Loucy (cell line): ENCODE data around the gene HOXC13.

Experiments used
- H2AFZ ChIP-seq: fragments of 200-600 bp; sonication (generic); 2 replicates; pipeline ENCODE4 v1.6.0; 2016; ENCODE audit warnings: antibody characterized with exemption, mild to moderate bottlenecking, low read length, moderate library complexity
- H3F3A ChIP-seq: fragments of 200-600 bp; 2 replicates; pipeline ENCODE4 v1.6.0; 2016; ENCODE audit warnings: antibody characterized with exemption, low read depth, mild to moderate bottlenecking
- H3K27me3 ChIP-seq: fragments of 200-600 bp; sonication (generic); 2 replicates; pipeline ENCODE4 v1.6.1; 2014; ENCODE audit warnings: low read length, mild to moderate bottlenecking; ENCODE audit not compliant: insufficient read depth, poor library complexity, severe bottlenecking
- H3K36me3 ChIP-seq: fragments of 200-600 bp; sonication (generic); 2 replicates; pipeline ENCODE4 v1.6.1; 2016; ENCODE audit warnings: low read length; ENCODE audit not compliant: insufficient read depth
- H3K4me1 ChIP-seq: fragments of 200-600 bp; sonication (generic); 2 replicates; pipeline ENCODE4 v1.5.1; 2014; ENCODE audit warnings: low read length, mild to moderate bottlenecking; ENCODE audit not compliant: insufficient read depth, poor library complexity, severe bottlenecking
- H3K4me2 ChIP-seq: fragments of 200-600 bp; sonication (generic); 2 replicates; pipeline ENCODE4 v1.6.0; 2014; ENCODE audit warnings: antibody characterized with exemption, low read length, low read depth, mild to moderate bottlenecking; ENCODE audit not compliant: poor library complexity, severe bottlenecking
- H3K4me3 ChIP-seq: fragments of 200-600 bp; sonication (generic); 2 replicates; pipeline ENCODE4 v1.5.1; 2014; ENCODE audit warnings: low read length, mild to moderate bottlenecking, mixed read lengths; ENCODE audit not compliant: poor library complexity, severe bottlenecking
- H3K79me2 ChIP-seq: fragments of 200-600 bp; sonication (generic); 2 replicates; pipeline ENCODE4 v1.6.1; 2014; ENCODE audit warnings: low read length; ENCODE audit not compliant: insufficient read depth
- H3K9ac ChIP-seq: fragments of 200-600 bp; sonication (generic); 2 replicates; pipeline ENCODE4 v1.6.0; 2014; ENCODE audit warnings: mild to moderate bottlenecking, low read depth, low read length, moderate library complexity; ENCODE audit not compliant: poor library complexity, severe bottlenecking
- H3K9me2 ChIP-seq: fragments of 200-600 bp; sonication (generic); replicated peaks from 2 replicates; pipeline ENCODE4 v1.6.1; 2016; ENCODE audit warnings: low read depth, low read length, mixed read lengths
- H3K9me3 ChIP-seq: fragments of 200-600 bp; sonication (generic); 2 replicates; pipeline ENCODE4 v1.6.1; 2014; ENCODE audit warnings: mild to moderate bottlenecking, antibody characterized with exemption, low read length, low read depth; ENCODE audit not compliant: insufficient read depth
- H4K20me1 ChIP-seq: fragments of 200-600 bp; sonication (generic); 2 replicates; pipeline ENCODE4 v1.6.0; 2014; ENCODE audit warnings: antibody characterized with exemption, low read length, mild to moderate bottlenecking; ENCODE audit not compliant: insufficient read depth, poor library complexity, severe bottlenecking
- EZH2phosphoT487 ChIP-seq: fragments of 200-600 bp; IDR thresholded peaks from 2 replicates; pipeline ENCODE4 v1.6.1; 2018; ENCODE audit warnings: antibody characterized with exemption, mild to moderate bottlenecking, moderate library complexity, borderline replicate concordance
- TF ChIP-seq, protein P1 (sequence below): fragments of 200-600 bp; sonication (generic); conservative IDR thresholded peaks from 2 replicates; pipeline ENCODE4 v1.5.1; 2014; ENCODE audit warnings: mild to moderate bottlenecking, antibody characterized with exemption, low read length

Gene HOXC13

DNA sequence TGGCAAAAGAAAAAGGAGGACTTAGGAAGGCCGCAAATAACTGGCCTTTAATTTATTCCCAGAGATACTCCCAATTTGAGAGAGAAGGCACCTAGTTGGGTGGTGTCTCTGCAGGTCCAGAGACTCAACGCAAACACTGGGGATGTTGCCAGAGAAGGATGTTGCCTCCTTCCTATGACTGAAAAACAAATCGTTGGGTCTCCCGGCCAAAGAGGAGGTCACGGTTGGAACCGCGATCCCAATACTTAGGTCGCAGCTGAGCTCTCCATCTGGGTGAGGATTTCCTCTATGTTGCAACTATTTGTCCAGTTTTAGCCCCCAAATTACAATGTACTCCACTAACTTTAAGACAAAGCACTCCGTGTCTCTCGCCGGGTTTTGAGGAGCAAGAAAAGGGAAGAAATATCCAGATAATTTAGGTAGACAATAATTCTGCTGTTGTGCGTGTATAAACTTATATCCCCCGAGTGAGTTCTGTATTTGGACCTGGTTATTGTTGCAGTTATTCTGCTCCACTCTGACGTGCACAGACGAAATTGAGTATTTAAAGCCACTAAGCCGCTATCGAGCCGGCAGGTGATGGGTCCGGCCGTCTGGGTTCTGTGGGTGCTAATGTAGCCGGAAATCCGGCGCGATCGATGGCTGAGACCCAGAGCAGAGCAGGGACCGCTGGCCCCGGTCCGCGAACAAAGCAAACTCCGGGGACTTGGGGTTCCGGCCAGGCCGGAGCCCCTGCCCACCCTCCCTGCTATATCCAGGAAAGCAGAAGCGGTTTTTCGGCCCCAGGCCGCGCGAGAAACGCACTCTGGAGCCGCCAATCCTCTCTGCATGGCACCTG is 21.8 kb downstream of the HOXC13 start:
- H3K36me3 ChIP-seq: no peaks in the 10 kb centered on the region
- H3K4me1 ChIP-seq: peaks cover 56% of the 10 kb centered on the region
- H3K4me2 ChIP-seq: no peak overlapping the region
- TF ChIP-seq EZH2phosphoT487: no peak
- TF ChIP-seq, protein P1, sequence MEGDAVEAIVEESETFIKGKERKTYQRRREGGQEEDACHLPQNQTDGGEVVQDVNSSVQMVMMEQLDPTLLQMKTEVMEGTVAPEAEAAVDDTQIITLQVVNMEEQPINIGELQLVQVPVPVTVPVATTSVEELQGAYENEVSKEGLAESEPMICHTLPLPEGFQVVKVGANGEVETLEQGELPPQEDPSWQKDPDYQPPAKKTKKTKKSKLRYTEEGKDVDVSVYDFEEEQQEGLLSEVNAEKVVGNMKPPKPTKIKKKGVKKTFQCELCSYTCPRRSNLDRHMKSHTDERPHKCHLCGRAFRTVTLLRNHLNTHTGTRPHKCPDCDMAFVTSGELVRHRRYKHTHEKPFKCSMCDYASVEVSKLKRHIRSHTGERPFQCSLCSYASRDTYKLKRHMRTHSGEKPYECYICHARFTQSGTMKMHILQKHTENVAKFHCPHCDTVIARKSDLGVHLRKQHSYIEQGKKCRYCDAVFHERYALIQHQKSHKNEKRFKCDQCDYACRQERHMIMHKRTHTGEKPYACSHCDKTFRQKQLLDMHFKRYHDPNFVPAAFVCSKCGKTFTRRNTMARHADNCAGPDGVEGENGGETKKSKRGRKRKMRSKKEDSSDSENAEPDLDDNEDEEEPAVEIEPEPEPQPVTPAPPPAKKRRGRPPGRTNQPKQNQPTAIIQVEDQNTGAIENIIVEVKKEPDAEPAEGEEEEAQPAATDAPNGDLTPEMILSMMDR: no peak
- no peaks in the 10 kb centered on the region for H3K27me3 ChIP-seq
- H3K4me3 ChIP-seq: no peak overlapping the region
- H3F3A ChIP-seq: 0 out of 2 replicates have a peak, but pooled peaks cover 3% of the 10 kb centered on the region
- H3K9ac ChIP-seq: no peak overlapping the region
- no peaks in the 10 kb centered on the region for H3K9me2 ChIP-seq
- H2AFZ ChIP-seq: no peak overlapping the region
- H3K9me3 ChIP-seq: no peaks in the 10 kb centered on the region
- H4K20me1 ChIP-seq: no peaks in the 10 kb centered on the region
- H3K79me2 ChIP-seq: no peaks in the 10 kb centered on the region

DNA sequence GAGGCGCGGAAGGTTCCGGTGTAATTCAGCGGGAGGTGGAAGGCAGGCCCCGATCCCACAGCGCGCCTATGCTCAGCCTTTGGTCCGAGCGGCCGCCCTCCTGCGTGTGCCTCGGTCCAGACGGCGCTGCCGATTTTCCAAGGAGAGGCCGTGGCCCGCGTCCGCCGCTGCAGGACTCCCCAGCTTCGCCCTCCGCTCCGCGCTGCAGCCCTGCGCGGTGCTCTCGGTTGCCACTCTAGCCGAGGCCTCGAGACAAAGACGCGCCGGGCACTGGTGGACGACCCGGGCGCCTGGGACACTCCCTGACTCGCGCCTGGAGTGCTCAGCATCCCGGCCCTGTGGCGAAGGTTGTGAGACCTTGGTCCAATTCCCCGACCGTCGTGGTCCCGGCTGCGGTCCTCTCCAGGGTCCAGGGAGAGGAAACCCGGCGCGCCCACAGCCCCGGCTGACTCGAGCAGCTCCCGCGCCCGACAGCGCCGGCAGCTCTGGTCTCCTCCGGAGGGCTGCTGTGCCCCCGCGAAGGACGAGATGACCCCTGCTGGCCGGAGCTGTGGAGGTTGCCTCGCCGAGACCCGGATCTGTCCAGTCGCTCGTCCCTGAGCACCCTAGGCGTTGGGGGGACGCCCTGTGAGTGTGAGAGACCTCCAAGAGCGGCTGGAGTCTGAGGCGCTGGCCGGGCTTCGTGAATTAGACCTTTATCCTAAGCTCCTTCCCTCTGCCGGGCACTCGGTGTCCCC is 22.6 kb downstream of the HOXC13 start:
- H3K9ac ChIP-seq: no peak overlapping the region
- 0 out of 2 replicates have a peak, but pooled peaks cover 3% of the 10 kb centered on the region for H3F3A ChIP-seq
- H3K79me2 ChIP-seq: peaks cover under 1% of the 10 kb centered on the region
- H3K36me3 ChIP-seq: no peaks in the 10 kb centered on the region
- no peak for TF ChIP-seq EZH2phosphoT487
- TF ChIP-seq, protein P1: no peak
- H3K9me2 ChIP-seq: no peaks in the 10 kb centered on the region
- no peak overlapping the region for H3K4me3 ChIP-seq
- no peak overlapping the region for H3K4me2 ChIP-seq
- no peak overlapping the region for H2AFZ ChIP-seq
- H4K20me1 ChIP-seq: no peaks in the 10 kb centered on the region
- no peaks in the 10 kb centered on the region for H3K27me3 ChIP-seq
- H3K4me1 ChIP-seq: peaks cover 50% of the 10 kb centered on the region
- H3K9me3 ChIP-seq: no peaks in the 10 kb centered on the region

DNA sequence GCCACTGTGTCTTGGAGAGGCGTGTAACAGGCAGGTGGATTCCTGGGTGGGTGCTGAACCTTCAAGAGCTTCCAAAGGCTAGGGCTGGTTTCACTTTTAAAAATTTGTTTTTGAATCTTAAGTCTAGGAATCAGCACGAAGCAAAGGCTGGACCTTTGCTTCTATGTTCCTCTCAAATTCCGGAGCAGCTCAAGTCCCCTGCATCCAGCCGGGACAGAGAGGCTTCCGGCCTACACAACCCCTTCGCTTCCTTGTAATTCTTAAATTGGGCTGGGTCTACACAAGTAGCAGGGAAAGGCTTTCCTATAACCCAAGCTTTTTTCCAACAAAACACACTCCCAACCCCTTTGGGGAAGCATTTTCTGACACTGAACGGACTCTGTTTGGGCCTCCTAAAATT is 24.4 kb downstream of the HOXC13 start:
- TF ChIP-seq, protein P1: no peak
- no peak for TF ChIP-seq EZH2phosphoT487
- Histone ChIP-seq H4K20me1 (no peaks in the 10 kb centered on the region), H3K4me2 (peak overlapping the region; percentile 13), H3K9me2 (no peaks in the 10 kb centered on the region), H3K4me1 (peaks cover 45% of the 10 kb centered on the region), H3F3A (0 out of 2 replicates have a peak, but pooled peaks cover 3% of the 10 kb centered on the region), H3K36me3 (no peaks in the 10 kb centered on the region), H2AFZ (no peak overlapping the region), H3K9me3 (no peaks in the 10 kb centered on the region), H3K9ac (peak overlapping the region; percentile 15), H3K4me3 (no peak overlapping the region), H3K27me3 (no peaks in the 10 kb centered on the region), H3K79me2 (peaks cover 16% of the 10 kb centered on the region)
